Left lobe of liver (tissue), 2 donors: Measurements from ENCODE around the gene SNRPA. TPM values are rescaled to one million over a fixed set of nuclear protein-coding genes. Genes with fewer than 3 reads are reported as not detected.
"Not testable (repeated sequence)": the region's sequence is repeated elsewhere in the genome, so short reads cannot be mapped to it uniquely, and the experiment has no call there.

Source experiments
- ATAC-seq: fragments of 200-7000 bp; cut with Tn5 transposase; one replicate; pipeline ENCODE4 v1.9.1; 2020; ENCODE audit warnings: mild to moderate bottlenecking, moderate library complexity
- DNase-seq: peaks from one replicate; pipeline ENCODE4 v3.0.0-alpha.2; 2020; ENCODE audit warnings: low spot score
- total RNA-seq: library from RNA; stranded (reverse); gene quantifications from one replicate; pipeline ENCODE4 v1.2.1, GENCODE V29; 2021
- donor health status: DM: no; HTN: no; CAD: no; lungs with moderate emphysema.
- donor health status: DM: no; HTN: yes; CAD: no.

Gene SNRPA
- total RNA-seq, 1 donor from 2014 or later: 23.6 TPM

- DNase-seq (no peak), ATAC-seq (no peak)
These were observed 7.1 kb upstream of the SNRPA start for GRCh38 chr19:40743926-40744325.

GRCh38 chr19:40744554-40745401 lies 6.2 kb upstream of the SNRPA start:
- ATAC-seq (peak; percentile 9), DNase-seq (no peak)

GRCh38 chr19:40745402-40745780 lies 5.6 kb upstream of the SNRPA start:
- ATAC-seq: no peak
- DNase-seq: no peak

GRCh38 chr19:40747536-40747935 lies 3.5 kb upstream of the SNRPA start:
- no peak for DNase-seq
- no peak for ATAC-seq

- DNase-seq (peak; percentile 100), ATAC-seq (peak; percentile 85)
These were observed 737 bp upstream of the SNRPA start, which contains the start of gene ACTMAP for GRCh38 chr19:40750058-40750873. Gene ACTMAP (minus strand): TSS chr19:40750477. CDS start chr19:40749803, 674 bp downstream.

- no peak for DNase-seq
- ATAC-seq: no peak
These were observed 1.3 kb downstream of the SNRPA start for GRCh38 chr19:40752257-40752781.

- ATAC-seq (peak; percentile 45), DNase-seq (peak; percentile 73)
These were observed 3.7 kb downstream of the SNRPA start for GRCh38 chr19:40754611-40755247.

- DNase-seq: no peak
These were observed 4.2 kb downstream of the SNRPA start for GRCh38 chr19:40755248-40755624.

GRCh38 chr19:40755791-40756190 lies 4.8 kb downstream of the SNRPA start:
- no peak for ATAC-seq
- DNase-seq: no peak

More at GRCh38 chr19:40755248-40755624, 4.2 kb downstream of the SNRPA start:
- ATAC-seq: no peak

GRCh38 chr19:40756502-40757110 lies 5.6 kb downstream of the SNRPA start:
- DNase-seq (no peak), ATAC-seq (no peak)

- no peak for DNase-seq
These were observed 7.5 kb downstream of the SNRPA start for GRCh38 chr19:40758491-40758890.

GRCh38 chr19:40759352-40759751 lies 8.3 kb downstream of the SNRPA start:
- DNase-seq (no peak), ATAC-seq (no peak)

More at GRCh38 chr19:40758491-40758890, 7.5 kb downstream of the SNRPA start:
- no peak for ATAC-seq

GRCh38 chr19:40762754-40763470 lies 11.9 kb downstream of the SNRPA start:
- ATAC-seq (no peak), DNase-seq (no peak)

- no peak for ATAC-seq
- no peak for DNase-seq
These were observed 12.5 kb downstream of the SNRPA start for GRCh38 chr19:40763526-40763925.

GRCh38 chr19:40763963-40764362 lies 13.0 kb downstream of the SNRPA start:
- DNase-seq: no peak
- ATAC-seq: no peak

- not testable (repeated sequence) for ATAC-seq, DNase-seq
These were observed 15.4 kb downstream of the SNRPA start for GRCh38 chr19:40766385-40766784.

GRCh38 chr19:40768869-40769268 lies 17.9 kb downstream of the SNRPA start:
- DNase-seq: no peak
- no peak for ATAC-seq

GRCh38 chr19:40771101-40771862 lies 20.3 kb downstream of the SNRPA start:
- ATAC-seq: peak; percentile 15
- not testable (repeated sequence) for DNase-seq
